NCI-H460 (cell line): Measurements from ENCODE around the gene TMEM222. TPM values are rescaled to one million over a fixed set of nuclear protein-coding genes. Genes with fewer than 3 reads are reported as not detected.

Experiments
- DNase-seq: peaks from one replicate; pipeline ENCODE4 v3.0.0-alpha.2; 2016; ENCODE audit warnings: low read depth; ENCODE audit errors: extremely low read depth
- total RNA-seq: library from RNA; depleted of rRNA; stranded (reverse); fragments of >200 nt; shearing (Covaris generic); gene quantifications from 2 replicates; pipeline ENCODE4 v1.2.3, GENCODE V29; 2014

Gene TMEM222
- total RNA-seq, 1 experiment from 2014 or later: 17.2 TPM

DNA sequence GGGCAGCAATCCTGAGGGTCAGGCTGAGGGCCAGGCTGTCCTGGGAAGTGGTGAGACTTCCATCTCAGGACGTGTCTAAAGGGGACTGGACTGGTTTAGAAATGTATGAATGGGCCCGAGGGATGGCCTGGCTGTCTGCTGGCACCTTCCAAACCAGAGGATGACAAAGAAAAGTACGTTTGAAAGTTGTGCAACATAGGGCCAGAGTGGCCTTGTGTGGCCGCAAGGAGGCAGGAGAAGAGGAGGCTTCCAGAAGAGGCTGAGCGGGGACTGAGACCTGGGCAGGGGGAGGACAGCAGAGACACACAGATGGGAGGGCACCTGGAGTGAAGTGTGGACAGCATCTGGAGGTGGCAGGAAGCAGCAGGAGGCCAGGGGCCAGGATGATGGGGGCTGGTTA, 17.2 kb downstream of the TMEM222 start:
- no peak for DNase-seq

DNA sequence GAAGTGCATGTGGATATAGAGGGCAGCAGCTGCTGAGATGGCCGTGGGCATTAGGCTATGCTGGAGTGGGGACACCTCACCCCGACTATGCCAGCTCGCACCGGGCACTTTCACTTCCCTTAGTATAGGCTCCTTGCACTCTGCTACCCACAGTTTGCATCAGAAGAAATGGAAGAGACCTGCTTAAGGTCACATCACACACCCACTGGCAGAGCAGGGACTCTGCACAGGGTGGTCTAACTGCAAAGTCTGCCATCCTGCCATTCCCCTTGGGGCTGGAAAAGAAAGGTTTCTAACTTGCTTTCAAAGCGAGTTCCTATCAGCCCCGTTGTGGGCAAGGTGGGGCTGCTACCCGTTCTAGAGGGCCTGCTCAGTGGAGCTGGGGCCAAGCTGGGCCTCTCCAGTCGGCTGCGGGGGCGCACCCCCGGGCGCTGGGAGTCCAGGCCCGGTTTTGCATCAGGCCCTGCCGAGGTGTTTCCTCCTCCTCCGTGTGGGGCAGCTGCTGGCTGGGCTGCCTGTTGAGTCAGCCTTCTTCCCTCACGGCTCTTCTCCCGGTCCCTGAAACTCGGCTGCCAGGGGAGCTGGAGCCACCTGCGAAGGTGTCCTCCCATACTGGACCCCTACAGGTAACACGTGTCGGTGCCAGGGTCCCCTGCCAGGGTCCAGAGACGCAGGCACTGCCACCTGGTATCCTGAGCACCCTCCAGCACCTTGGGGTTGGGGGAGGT, 19.7 kb downstream of the TMEM222 start, which contains the start of gene SYTL1:
Gene SYTL1, plus strand, starts transcription at position 498 of the 728 bp plus-strand sequence. CDS start 3,313 bp downstream, outside the sequence.
- no peak for DNase-seq

DNA sequence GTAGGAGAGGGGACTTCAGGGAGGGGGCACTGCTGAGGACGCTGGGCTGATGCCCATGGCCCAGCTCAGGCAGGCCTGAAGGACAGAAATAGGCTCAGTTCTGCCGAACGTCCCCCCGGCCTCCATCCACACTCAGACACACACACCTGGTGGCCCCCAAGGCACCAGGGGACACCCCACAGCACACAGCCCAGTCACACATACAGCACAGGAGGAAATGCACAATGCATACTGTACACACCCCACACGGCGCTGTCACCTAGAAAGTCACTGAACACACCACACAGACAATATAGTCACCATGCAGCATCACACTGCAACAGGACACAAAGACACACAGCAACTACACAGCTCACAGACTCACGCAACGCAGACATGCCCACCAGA, 20.4 kb downstream of the TMEM222 start:
- DNase-seq: no peak

DNA sequence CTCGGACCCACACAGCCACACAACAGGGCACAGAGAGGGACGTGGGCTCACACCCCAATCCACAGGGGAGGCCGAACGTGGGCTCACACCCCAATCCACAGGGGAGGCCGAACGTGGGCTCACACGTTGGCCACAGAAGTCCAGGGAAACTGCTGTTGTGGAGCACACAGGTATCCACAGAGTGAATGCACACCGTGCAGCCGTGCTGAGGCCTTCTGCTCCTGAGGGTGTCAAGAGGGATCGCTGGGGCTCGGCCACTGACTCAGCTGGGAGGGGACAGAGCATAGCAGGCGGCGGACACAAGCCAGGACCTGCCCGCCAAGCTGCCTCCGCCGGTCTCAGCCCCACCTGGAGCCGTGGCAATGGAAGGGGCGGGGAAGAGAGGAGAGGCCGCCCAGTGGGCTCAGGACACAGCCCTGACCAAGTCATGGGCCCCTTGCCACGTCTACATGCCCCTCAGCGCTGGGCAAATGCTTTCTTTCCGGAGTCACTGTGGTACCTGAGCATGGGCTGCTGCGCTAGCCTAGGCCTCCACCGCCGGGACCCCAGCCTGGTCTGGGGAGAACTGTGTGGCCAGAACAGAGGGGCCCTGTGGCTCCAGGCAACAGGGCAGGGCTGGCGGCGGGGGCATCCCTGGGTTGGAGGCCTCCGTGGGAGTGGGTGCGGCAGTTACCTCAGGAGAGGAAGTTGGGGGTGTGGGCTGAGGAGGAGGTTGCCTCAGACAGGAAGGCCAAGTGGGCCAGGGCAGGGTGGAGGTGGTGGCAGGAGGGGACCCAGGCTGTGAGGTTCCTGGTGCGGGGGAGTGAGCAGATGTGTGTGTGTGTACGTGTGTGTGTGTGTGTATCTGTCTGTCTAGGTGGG, 21.0 kb downstream of the TMEM222 start:
- no peak for DNase-seq

DNA sequence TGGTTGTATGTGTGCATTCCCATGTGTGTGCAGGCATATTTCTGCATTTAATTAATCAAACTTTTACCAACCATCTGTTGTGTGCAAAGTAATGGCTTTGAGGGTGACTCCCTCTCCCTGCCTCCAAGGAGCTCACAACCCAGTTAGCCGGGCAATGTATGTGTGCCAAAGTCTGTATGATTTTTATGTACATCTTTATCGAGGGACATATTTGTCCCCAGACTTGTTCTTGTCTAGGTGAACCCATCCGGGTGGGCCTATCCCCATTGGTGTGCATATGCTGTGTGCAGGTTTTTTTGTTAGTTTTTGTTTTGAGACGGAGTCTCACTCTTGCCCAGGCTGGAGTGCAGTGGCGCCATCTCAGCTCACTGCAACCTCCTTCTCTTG, 21.7 kb downstream of the TMEM222 start:
- no peak for DNase-seq

DNA sequence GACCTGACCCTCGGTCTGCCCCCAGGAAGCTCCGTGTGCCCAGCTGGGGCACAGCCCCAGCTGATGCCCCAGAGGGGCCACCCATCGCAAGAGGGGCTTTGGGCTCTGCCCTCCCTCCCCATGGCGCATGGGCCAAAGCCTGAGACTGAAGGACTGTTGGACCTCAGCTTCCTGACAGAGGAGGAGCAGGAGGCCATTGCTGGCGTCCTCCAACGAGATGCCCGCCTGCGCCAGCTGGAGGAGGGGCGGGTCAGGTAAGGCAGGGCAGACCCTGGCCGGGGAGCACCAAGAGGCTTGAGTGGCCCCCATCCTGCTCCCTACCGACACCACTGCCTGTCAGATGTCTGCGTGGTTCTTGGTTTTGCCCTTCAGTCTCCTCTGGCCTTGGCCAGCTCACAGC, 23.3 kb downstream of the TMEM222 start:
- DNase-seq: no peak

DNA sequence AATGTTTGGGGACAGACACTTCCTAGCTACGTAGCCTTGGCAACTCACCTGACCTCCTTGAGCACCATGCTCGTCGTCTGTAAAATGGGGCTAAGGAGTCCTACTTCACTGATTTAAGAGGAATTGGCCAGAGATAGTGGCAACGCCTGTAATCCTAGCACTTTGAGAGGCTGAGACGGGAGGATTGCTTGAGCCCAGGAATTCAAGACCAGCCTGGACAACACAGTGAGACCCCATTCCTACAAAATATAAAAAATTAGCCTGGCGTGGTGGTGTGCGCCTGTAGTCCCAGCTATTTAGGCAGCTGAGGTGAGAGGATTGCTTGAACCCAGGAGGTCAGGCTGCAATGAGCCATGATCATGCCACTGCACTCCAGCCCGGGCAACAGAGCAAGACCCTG, 24.4 kb downstream of the TMEM222 start:
- DNase-seq: no peak

DNA sequence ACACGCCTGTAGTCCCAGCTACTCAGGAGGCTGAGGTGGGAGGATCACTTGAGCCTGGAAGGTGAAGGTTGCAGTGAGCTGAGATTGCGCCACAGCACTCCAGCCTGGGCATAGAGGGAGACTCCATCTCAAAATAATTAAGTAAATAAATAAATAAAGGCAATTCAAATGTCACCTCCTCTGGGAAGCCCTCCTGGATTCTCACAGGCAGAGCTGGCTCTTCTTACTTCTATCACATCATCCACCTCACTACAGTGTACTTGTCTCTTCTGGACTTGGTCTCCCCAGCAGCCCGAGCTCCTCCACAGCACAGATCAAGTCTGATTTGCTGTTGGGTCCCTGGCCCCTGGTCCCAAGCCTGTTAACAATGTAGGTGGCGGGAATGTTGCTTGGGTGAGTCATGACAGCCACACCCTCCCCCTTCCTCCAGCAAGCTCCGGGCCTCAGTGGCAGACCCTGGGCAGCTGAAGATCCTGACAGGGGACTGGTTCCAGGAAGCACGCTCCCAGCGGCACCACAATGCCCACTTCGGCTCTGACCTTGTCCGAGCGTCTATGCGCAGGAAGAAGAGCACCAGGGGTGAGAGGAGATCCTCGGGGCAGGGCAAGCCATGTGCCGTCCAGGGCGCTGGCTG, 25.1 kb downstream of the TMEM222 start:
- no peak for DNase-seq

DNA sequence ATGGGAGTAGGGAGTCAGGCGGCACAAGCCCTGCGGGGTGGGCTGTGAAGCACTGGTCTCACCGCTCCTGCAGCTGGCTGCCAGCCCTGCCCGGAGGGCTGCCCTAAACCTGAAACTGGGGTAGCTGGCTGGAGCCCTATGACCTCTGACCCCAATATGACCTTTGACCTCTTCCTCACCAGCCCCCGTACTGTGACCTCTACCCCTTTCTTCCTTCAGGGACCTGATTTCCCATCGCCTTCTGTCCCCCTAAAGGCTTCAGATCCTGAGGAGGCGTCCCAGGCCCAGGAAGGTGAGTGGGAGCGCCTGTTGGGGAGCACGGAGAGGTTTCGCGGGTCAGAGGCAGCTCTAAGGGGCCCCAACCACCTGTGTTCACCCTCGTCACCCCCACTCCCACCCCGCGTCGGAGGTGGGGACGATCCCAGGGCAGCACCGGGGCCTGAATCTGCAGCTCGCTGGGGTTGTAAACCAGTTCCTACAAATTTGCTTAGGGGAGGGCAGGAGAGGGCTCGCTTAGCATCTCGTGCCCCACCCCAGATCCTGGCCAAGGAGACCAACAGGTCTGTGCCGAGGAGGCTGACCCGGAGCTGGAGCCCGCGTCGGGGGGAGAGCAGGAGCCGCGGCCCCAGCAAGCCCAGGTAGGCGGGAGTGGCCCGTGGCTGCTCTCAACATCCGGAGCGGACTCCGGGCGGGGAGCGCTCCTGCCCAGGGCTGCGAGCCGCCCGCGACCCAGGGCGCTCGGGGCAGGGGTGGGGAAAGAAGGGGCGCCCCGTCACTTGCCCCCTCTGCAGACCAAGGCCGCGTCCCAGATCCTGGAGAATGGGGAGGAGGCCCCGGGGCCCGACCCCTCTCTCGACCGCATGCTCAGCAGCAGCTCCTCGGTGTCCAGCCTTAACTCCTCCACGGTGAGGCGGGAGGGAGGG, 27.2 kb downstream of the TMEM222 start:
- no peak for DNase-seq

DNA sequence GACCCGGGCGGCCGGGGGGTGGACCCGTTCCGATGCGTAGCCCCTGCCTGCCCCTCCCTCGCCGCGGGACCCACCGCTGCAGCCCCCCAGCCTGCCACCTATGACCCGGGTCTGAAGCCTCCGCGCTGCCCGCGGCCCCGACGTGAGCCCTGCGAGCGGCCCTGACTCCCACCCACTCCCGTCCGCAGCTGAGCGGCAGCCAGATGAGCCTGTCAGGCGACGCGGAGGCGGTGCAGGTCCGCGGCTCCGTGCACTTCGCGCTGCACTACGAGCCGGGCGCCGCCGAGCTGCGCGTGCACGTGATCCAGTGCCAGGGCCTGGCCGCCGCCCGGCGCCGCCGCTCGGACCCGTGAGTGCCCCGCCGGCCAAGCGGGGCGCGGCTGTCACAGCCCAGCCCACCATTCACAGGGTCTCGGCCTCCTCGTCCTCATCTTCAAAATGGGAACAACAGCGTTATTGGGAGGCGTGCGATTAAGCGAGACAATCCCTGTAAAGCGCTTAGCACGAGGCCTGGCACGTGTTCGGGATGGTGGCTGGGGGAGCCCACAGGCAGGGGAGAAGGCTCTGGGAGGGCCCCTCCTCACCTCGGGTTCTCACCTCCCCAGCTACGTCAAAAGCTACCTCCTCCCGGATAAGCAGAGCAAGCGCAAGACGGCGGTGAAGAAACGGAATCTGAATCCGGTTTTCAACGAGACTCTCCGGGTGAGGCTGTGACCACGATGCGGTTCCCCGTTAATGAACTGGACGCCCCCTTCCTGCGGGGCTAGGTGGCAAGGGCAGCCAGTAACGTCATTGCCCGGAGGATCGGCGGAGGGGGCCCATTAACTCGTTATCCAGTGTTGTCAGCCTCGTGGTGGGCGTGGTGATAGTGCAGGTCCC, 28.1 kb downstream of the TMEM222 start:
- DNase-seq: no peak

DNA sequence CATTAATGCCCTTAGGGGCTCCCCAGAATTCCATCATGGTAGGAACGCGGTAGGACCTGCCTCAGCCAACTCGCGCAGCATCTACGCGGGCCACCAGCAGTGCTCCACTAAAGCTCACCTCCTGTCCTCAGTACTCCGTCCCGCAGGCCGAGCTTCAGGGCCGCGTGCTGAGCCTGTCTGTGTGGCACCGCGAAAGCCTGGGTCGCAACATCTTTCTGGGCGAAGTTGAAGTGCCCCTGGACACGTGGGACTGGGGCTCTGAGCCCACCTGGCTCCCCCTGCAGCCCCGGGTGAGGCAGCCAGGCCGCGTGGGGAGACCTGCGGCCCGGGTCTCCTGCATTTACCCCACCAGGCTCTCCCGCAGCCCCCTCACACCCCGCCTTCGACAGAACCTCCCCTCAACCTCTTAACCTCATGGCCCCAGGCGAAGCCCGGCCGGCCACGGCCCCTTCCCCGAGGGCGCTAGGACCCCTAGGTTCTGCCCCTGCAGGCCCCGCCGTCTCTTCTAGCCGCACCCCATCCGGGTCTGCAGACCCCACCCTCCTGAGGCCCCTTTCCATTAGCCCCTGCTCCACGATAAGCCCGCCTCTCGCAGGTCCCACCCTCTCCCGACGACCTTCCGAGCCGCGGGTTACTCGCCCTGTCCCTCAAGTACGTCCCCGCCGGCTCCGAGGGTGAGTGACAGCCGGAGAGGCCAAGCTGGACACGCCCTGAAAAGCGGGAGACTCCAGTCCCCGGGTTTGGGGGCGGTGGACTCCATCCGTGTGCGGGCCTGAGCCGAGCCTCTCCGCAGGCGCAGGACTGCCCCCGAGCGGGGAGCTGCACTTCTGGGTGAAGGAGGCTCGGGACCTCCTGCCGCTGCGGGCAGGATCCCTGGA, 28.9 kb downstream of the TMEM222 start:
- no peak for DNase-seq

DNA sequence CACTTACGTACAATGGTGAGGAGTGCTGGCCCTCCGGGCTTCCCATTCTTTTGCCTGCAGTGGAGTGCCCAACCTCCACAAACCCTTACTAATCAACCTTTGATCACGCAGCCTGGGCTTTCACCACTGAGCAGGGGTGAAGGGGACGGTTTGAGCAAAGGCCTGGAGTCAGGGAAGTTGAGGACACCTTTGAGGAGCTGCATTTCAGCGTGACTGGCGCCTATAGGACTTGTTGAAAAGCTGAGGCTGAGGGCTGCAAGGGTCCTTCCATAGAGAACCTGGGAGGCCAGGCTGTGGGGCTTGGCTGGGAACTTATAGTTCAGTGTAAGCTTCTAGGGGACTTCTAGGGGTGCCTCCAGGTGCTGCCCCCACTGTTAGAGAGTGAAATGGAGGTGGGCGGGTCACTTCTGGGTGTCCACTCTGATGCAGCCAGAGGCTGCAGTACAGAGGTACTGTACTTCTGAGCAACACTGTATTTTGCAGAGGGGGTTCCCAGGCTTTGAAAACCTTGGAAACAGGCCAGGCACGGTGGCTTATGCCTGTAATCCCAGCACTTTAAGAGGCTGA, 29.7 kb downstream of the TMEM222 start:
- DNase-seq: no peak

DNA sequence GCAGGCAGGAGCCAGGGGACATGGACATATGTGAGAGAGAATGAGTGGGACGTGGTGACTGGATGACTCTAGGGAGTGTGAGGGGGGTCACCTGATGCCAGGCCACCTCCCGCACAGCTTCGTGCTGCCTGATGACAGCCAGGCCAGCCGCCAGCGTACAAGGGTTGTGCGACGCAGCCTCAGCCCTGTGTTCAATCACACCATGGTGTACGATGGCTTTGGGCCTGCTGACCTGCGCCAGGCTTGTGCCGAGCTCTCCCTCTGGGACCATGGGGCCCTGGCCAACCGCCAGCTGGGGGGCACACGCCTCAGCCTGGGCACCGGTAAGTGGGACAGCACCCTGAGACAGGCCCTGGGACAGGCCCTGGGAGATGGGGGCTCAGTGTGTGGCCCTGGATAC, 31.2 kb downstream of the TMEM222 start:
- no peak for DNase-seq

DNA sequence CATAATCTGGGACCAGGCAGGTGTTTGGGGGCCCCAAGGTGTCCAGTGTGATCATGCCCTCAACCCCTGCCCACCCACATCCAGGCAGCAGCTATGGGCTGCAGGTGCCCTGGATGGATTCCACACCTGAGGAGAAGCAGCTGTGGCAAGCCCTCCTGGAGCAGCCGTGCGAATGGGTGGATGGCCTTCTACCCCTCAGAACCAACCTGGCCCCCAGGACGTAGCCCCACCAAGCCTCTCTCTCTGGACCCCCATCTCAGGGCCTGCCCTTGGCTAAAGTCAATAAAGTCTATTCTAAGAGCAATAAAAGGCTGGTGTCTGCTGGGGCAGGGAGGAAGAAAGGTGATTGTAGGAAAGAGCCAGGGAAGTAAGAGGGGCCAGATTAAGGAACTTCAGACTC, 31.7 kb downstream of the TMEM222 start:
- DNase-seq: no peak

DNA sequence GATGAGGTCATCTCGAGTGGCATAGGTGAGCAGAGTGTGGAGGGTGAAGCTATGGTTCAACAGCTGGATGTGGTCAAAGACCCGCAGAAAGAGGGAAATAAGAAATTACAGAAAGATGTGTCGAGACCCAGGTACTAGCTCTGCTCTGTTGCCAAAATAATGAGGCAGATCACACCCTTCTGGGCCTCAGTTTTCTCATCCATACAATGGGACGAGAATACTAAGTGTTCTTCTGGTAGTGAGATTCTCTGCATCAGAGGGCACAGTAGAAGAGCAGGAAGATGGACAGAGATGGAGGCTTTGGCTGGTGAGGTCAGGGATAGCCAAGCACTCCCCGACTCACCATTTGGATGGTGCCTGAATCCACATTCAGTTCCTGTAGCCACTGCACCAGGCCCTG, 33.7 kb downstream of the TMEM222 start:
- DNase-seq: no peak

DNA sequence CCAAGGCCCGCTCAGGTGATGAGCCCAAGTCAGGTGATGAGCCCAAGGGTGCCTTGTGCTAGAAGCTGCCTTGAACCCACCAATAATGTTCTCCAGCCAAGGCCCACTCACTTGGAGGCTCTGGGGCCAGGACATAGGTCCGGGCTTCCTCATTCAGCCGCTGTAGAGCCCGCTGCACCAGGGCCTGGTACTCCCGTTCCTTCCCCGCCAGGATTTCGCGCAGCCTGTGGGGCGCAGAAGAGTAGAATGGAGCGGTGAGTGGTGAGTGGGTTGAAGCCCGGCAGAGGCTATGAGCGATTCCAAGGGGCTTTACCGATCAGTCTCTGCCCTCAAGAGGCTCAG, 34.3 kb downstream of the TMEM222 start:
- no peak for DNase-seq

DNA sequence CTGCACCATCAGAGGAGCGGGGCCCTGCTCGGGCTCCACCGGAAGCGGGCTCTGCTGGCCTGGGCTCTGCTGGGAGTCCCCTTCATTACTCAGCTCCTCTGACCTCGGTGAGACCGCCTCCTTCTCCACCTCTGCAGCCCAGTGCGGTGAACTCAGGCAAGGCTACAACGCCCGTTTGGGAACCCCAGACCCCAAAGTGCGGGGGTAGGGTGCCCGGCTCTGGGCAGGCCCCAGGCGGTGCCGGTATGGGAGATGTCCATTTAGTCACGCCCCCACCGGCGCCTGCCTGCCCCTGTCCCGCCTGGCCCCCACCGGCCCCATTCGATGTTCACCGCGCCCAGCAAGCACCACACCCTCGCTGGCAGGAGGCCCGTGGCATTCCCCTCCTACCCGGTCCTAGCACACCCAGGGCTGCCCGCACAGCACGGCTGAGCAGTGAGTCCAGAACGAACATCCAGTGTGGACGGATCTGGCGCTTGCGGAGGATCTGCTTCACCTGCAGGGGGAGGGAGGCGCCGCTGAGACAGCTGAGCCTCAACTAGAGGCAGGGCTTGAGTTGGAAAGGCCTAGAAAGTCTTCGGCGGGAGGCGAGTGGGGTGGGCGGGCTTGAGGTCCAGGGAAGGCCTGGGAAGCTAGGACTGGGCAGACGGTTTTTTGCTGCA, 34.8 kb downstream of the TMEM222 start:
- DNase-seq: no peak
